Peyer's patch (tissue), 4 donors: ENCODE data around the gene CLSTN1. TPM values are rescaled to one million over a fixed set of nuclear protein-coding genes. Genes with fewer than 3 reads are reported as not detected.

Source experiments
- DNase-seq, 3 donors: peaks; one replicate each; pipeline ENCODE4 v3.0.0-alpha.2; 2017 to 2019
- H3K27ac ChIP-seq, 4 donors: fragments of 200-600 bp; sonication (generic); one replicate each; pipeline ENCODE4 v1.5.1; 2016 to 2019
- H3K27me3 ChIP-seq, 2 donors: fragments of 200-600 bp; sonication (generic); one replicate each; pipeline ENCODE4 v1.5.1; 2019
- H3K36me3 ChIP-seq, 3 donors: fragments of 200-600 bp; sonication (generic); one replicate each; pipeline ENCODE4 v1.5.1; 2016 to 2019
- H3K4me1 ChIP-seq, 4 donors: fragments of 200-600 bp; sonication (generic); one replicate each; pipeline ENCODE4 v1.5.1; 2016 to 2019
- H3K4me3 ChIP-seq, 4 donors: fragments of 200-600 bp; sonication (generic); 1 replicate in 3 of 4; 2 replicates in 1 of 4; pipeline ENCODE4 v1.5.1; 2016 to 2019; ENCODE audit warnings: mild to moderate bottlenecking in 1 of 4
- H3K9me3 ChIP-seq, 4 donors: fragments of 200-600 bp; sonication (generic); one replicate each; pipeline ENCODE4 v1.5.1; 2016 to 2019; ENCODE audit warnings: mild to moderate bottlenecking in 1 of 4
- CTCF ChIP-seq, 6 experiments: fragments of 450-650 bp in 4 of 6; fragments of 200-600 bp in 2 of 6; sonication (generic) in 1 of 6; IDR thresholded peaks; one replicate each; pipeline ENCODE4 v1.5.1; 2017 to 2019; ENCODE audit warnings: antibody characterized with exemption in 6 of 6, mild to moderate bottlenecking in 3 of 6, moderate library complexity in 1 of 6
- POLR2A ChIP-seq, 2 donors: fragments of 450-650 bp; IDR thresholded peaks; one replicate each; pipeline ENCODE4 v1.5.1; 2017; ENCODE audit warnings: antibody characterized with exemption in 2 of 2, mild to moderate bottlenecking in 2 of 2, moderate library complexity in 2 of 2
- total RNA-seq, 4 donors: library from RNA; depleted of rRNA; stranded (reverse); fragments of >200 nt; gene quantifications; one replicate each; pipeline ENCODE4 v1.1.0, GENCODE V29; 2016

Gene CLSTN1
- total RNA-seq, 4 donors from 2014 or later, result 47.9 to 107 (median 103) TPM

- Histone ChIP-seq H3K9me3 (no peaks in the 10 kb centered on the region), H3K4me3 (no peak overlapping the region), H3K36me3 (peaks cover 0 to 6% (median 0%) of the 10 kb centered on the region in 3 donors), H3K27ac (no peak overlapping the region), H3K4me1 (no peaks in the 10 kb centered on the region), H3K27me3 (no peaks in the 10 kb centered on the region)
- no peak for DNase-seq
- TF ChIP-seq CTCF (IDR thresholded peaks at IDR 0.05) (no peak), POLR2A (IDR thresholded peaks at IDR 0.05) (no peak)
These were observed 34.7 kb upstream of the CLSTN1 start for GRCh38 chr1:9858293-9859035.

GRCh38 chr1:9855186-9855585 is 31.4 kb upstream of the CLSTN1 start:
- Histone ChIP-seq H3K9me3 (no peaks in the 10 kb centered on the region), H3K27me3 (no peaks in the 10 kb centered on the region), H3K36me3 (peaks cover 0 to 12% (median 0%) of the 10 kb centered on the region in 3 donors), H3K4me3 (no peak overlapping the region), H3K4me1 (no peaks in the 10 kb centered on the region), H3K27ac (no peak overlapping the region)
- DNase-seq, result no peak
- TF ChIP-seq POLR2A (IDR thresholded peaks at IDR 0.05) (no peak), CTCF (IDR thresholded peaks at IDR 0.05) (no peak)

GRCh38 chr1:9853249-9853595 is 29.5 kb upstream of the CLSTN1 start:
- Histone ChIP-seq H3K36me3 (peaks cover 0 to 12% (median 0%) of the 10 kb centered on the region in 3 donors), H3K4me3 (no peak overlapping the region), H3K27ac (no peak overlapping the region), H3K4me1 (peaks cover 0 to 7% (median 1%) of the 10 kb centered on the region in 4 donors), H3K9me3 (no peaks in the 10 kb centered on the region), H3K27me3 (no peaks in the 10 kb centered on the region)
- no peak for DNase-seq
- TF ChIP-seq POLR2A (IDR thresholded peaks at IDR 0.05) (no peak), CTCF (IDR thresholded peaks at IDR 0.05) (no peak)

- H3K4me1 ChIP-seq, result peaks cover 0 to 9% (median 4%) of the 10 kb centered on the region in 4 donors
- H3K4me3 ChIP-seq, result no peak overlapping the region
- no peak for DNase-seq
- no peak overlapping the region for H3K27ac ChIP-seq
- no peaks in the 10 kb centered on the region for H3K9me3 ChIP-seq
- peaks cover 0 to 12% (median 0%) of the 10 kb centered on the region in 3 donors for H3K36me3 ChIP-seq
- TF ChIP-seq POLR2A (IDR thresholded peaks at IDR 0.05) (no peak), CTCF (IDR thresholded peaks at IDR 0.05) (no peak)
- H3K27me3 ChIP-seq, result no peaks in the 10 kb centered on the region
These were observed 28.9 kb upstream of the CLSTN1 start for GRCh38 chr1:9852410-9853248.

GRCh38 chr1:9852004-9852403 is 28.2 kb upstream of the CLSTN1 start:
- Histone ChIP-seq H3K27me3 (no peaks in the 10 kb centered on the region), H3K4me3 (no peak overlapping the region), H3K4me1 (peaks cover 0 to 10% (median 4%) of the 10 kb centered on the region in 4 donors), H3K36me3 (peaks cover 0 to 12% (median 0%) of the 10 kb centered on the region in 3 donors), H3K9me3 (no peaks in the 10 kb centered on the region), H3K27ac (no peak overlapping the region)
- DNase-seq, result no peak
- TF ChIP-seq CTCF (IDR thresholded peaks at IDR 0.05) (no peak), POLR2A (IDR thresholded peaks at IDR 0.05) (no peak)
